AG09319 (cell line): ENCODE results near the gene IMPDH2.

Experiments used
- DNase-seq: peaks from one replicate; pipeline ENCODE4 v3.0.0-alpha.2; 2010; ENCODE audit warnings: low read depth; ENCODE audit errors: extremely low read depth
- CTCF ChIP-seq: IDR thresholded peaks from 2 replicates; pipeline ENCODE4 v1.5.1; 2011; ENCODE audit warnings: low read depth, mild to moderate bottlenecking, inconsistent platforms, low read length, moderate library complexity

The IMPDH2 gene

GRCh38 chr3:49026536-49026935 is 2.7 kb downstream of the IMPDH2 start:
- DNase-seq, result no peak
- no peak for TF ChIP-seq CTCF

- no peak for TF ChIP-seq CTCF
- no peak for DNase-seq
Measured at GRCh38 chr3:49025793-49026520, 3.2 kb downstream of the IMPDH2 start.

- DNase-seq, result no peak
- TF ChIP-seq CTCF, result no peak
Measured at GRCh38 chr3:49025005-49025792, 4.0 kb downstream of the IMPDH2 start.

- TF ChIP-seq CTCF, result no peak
Measured at GRCh38 chr3:49024449-49024848, 4.7 kb downstream of the IMPDH2 start.

GRCh38 chr3:49023775-49024174 is 5.4 kb downstream of the IMPDH2 start:
- TF ChIP-seq CTCF, result no peak
- DNase-seq, result no peak

More at GRCh38 chr3:49024449-49024848, 4.7 kb downstream of the IMPDH2 start:
- DNase-seq, result no peak

GRCh38 chr3:49022688-49023171 is 6.5 kb downstream of the IMPDH2 start:
- TF ChIP-seq CTCF, result no peak
- no peak for DNase-seq
